SK-N-SH treated with all-trans-retinoic acid at 6 μM for 48 hours (cell line): ENCODE results near the gene DIPK1B.

Source experiments
- CREB5 ChIP-seq: fragments of 250-450 bp; sonication (Bioruptor Pico); IDR thresholded peaks from 2 replicates; pipeline ENCODE4 v1.5.1; 2020; ENCODE audit warnings: low read depth, mild to moderate bottlenecking, moderate library complexity
- GLIS3 ChIP-seq: fragments of 250-450 bp; sonication (Bioruptor Pico); IDR thresholded peaks from 2 replicates; pipeline ENCODE4 v1.5.0; 2020; ENCODE audit warnings: mild to moderate bottlenecking, moderate library complexity
- ISL1 ChIP-seq: fragments of 250-450 bp; sonication (Bioruptor Pico); IDR thresholded peaks from 2 replicates; pipeline ENCODE4 v2.1.2; 2022; ENCODE audit warnings: mild to moderate bottlenecking, moderate library complexity
- PATZ1 ChIP-seq: fragments of 250-450 bp; sonication (Bioruptor Pico); IDR thresholded peaks from 2 replicates; pipeline ENCODE4 v1.8.0; 2020; ENCODE audit warnings: mild to moderate bottlenecking, moderate library complexity, borderline replicate concordance
- RARB ChIP-seq: fragments of 250-450 bp; sonication (Bioruptor Pico); IDR thresholded peaks from 2 replicates; pipeline ENCODE4 v1.8.0; 2021; ENCODE audit warnings: mild to moderate bottlenecking, moderate library complexity
- TCF4 ChIP-seq: fragments of 250-450 bp; sonication (Bioruptor Pico); IDR thresholded peaks from 2 replicates; pipeline ENCODE4 v1.8.0; 2021; ENCODE audit warnings: mild to moderate bottlenecking, moderate library complexity, borderline replicate concordance
- TSHZ2 ChIP-seq: fragments of 250-450 bp; sonication (Bioruptor Pico); IDR thresholded peaks from 2 replicates; pipeline ENCODE4 v1.5.0; 2020; ENCODE audit warnings: mild to moderate bottlenecking, moderate library complexity
- ZC3H10 ChIP-seq: fragments of 250-450 bp; sonication (Bioruptor Pico); IDR thresholded peaks from 2 replicates; pipeline ENCODE4 v1.5.1; 2021; ENCODE audit warnings: mild to moderate bottlenecking, moderate library complexity
- ZFP3 ChIP-seq: fragments of 250-450 bp; sonication (Bioruptor Pico); IDR thresholded peaks from 2 replicates; pipeline ENCODE4 v1.5.0; 2020; ENCODE audit warnings: mild to moderate bottlenecking, moderate library complexity

GRCh38 chr9:136714893-136715274, 2.5 kb downstream of the DIPK1B start:
- TF ChIP-seq GLIS3 (CRISPR knock-in tag) (no peak), ZFP3 (no peak), ZC3H10 (no peak), CREB5 (CRISPR knock-in tag) (no peak), PATZ1 (no peak), TCF4 (no peak), TSHZ2 (CRISPR knock-in tag) (no peak), RARB (CRISPR knock-in tag) (no peak), ISL1 (no peak)
